Fibroblast of mammary gland (primary cell): Measurements from ENCODE around the gene FNBP1L.

ENCODE experiments used
- DNase-seq: peaks from one replicate; pipeline ENCODE4 v3.0.0-alpha.2; 2010; ENCODE audit warnings: low read depth
- H3K4me3 ChIP-seq: 2 replicates; pipeline ENCODE4 v1.5.1; 2011; ENCODE audit warnings: low read depth, mild to moderate bottlenecking, low read length, moderate library complexity; ENCODE audit not compliant: control insufficient read depth
- CTCF ChIP-seq: conservative IDR thresholded peaks from 2 replicates; pipeline ENCODE4 v1.5.1; 2011; ENCODE audit warnings: low read depth, low read length, inconsistent platforms; ENCODE audit not compliant: control insufficient read depth, insufficient read depth

FNBP1L gene

GRCh38 chr1:93441589-93441988, 6.3 kb upstream of the FNBP1L start:
- no peak for DNase-seq
- no peak overlapping the region for H3K4me3 ChIP-seq
- TF ChIP-seq CTCF, result no peak

- no peak for TF ChIP-seq CTCF
- H3K4me3 ChIP-seq, result no peak overlapping the region
- peak; percentile 23 for DNase-seq
Measured at GRCh38 chr1:93442008-93442666, 5.8 kb upstream of the FNBP1L start.

- TF ChIP-seq CTCF, result no peak
- DNase-seq, result no peak
- no peak overlapping the region for H3K4me3 ChIP-seq
Measured at GRCh38 chr1:93442741-93443140, 5.2 kb upstream of the FNBP1L start.

GRCh38 chr1:93443454-93443853, 4.5 kb upstream of the FNBP1L start:
- no peak for TF ChIP-seq CTCF
- no peak for DNase-seq
- no peak overlapping the region for H3K4me3 ChIP-seq

- peak overlapping the region; percentile 64 for H3K4me3 ChIP-seq
- peak; percentile 13 for DNase-seq
- TF ChIP-seq CTCF, result no peak
Measured at GRCh38 chr1:93446837-93447451, 974 bp upstream of the FNBP1L start.

- peak overlapping the region; percentile 64 for H3K4me3 ChIP-seq
- TF ChIP-seq CTCF, result no peak
- peak; percentile 17 for DNase-seq
Measured at GRCh38 chr1:93448292-93448982, 519 bp downstream of the FNBP1L start.
